ENCODE data around the gene NPIPA3.
"Not testable (repeated sequence)": the region's sequence is repeated elsewhere in the genome, so short reads cannot be mapped to it uniquely, and the experiment has no call there.

NPIPA3 gene

DNA sequence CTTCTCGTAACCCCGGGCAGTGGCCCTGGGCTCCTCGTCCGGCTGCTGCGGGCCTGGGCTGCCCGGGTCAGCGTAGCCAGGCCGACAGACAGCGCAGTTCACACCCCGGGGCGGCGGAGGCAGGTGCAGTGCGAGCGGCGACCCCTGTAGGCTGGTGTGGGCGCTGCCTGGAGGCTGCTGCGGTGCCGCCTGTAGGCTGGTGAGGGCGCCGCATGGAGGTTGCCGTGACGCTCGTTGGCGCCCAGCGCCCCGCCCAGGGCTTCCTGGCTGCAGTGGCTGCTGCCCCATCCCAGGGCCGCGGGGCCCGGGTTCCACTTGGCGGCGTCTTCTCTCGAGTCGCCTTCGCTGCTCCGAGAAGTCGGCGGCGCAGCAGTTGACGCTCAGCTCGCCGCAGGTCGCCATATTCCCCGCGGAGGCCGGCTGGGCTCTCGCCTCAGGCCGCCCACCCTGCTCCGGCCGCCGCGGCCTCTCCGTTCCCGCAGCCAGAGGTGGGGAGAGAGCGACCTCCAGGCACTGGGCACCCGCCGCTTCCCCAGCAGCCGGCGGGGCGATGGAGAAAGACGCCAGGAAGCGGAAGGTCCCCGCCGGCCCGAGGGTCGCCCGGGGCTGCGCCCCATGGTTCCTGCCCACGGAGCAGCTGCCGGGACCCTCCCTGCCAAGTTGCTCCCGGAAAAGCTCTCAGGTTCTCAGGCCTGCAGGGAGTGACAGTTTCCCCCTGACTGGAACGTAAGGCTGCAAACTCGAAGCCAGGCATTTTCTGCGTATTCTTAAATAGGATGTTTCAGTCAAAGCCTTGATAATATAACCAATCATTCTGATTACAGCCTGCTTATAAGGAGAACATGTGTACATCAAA lies at the start of gene NPIPA3:
Gene NPIPA3, plus strand, starts transcription at position 256 of the 856 bp plus-strand sequence. CDS start 5,533 bp downstream, outside the sequence.
- FAIRE-seq; DNase-seq (ENCODE audit: low spot score): not testable (repeated sequence)

GRCh38 chr16:14658063-14658462 lies 45.1 kb upstream of the NPIPA3 start:
- DNase-seq (ENCODE audit: low spot score) (no peak), FAIRE-seq (no peak)

- FAIRE-seq: no peak
- DNase-seq (ENCODE audit: low spot score): no peak
Observed at GRCh38 chr16:14667347-14668266, 35.6 kb upstream of the NPIPA3 start.

GRCh38 chr16:14668556-14669223 lies 34.5 kb upstream of the NPIPA3 start:
- DNase-seq (ENCODE audit: low spot score) (no peak), FAIRE-seq (no peak)

- FAIRE-seq: no peak
- DNase-seq (ENCODE audit: low spot score): no peak
Observed at GRCh38 chr16:14669776-14670175, 33.4 kb upstream of the NPIPA3 start.

DNA sequence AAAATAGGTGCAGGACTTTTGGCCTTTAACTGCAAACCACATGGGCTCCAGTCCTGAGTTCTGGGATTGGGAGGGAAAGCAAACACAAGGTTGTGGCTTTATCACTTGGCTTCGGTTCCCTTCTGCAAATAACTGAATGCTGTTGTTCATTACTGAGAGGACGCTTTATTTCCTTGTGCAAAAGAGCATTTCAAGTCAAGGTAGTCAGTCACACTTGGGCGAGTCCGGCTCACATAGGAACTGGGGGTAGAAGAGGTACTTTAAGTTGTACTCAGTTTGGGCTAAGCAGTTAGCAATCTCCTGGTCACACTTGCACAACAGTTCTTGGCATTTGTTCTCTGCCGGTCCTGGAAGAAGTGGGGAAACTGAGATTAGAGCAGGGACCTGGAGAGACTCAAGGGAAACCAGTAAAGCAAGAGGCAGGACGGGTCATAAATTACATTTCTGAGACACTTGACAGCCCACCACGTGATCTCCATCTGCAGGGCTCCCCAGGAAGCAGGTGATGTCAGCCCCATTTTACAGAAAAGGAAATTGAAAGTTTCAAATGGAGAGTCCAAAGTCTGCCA lies 30.7 kb upstream of the NPIPA3 start:
- DNase-seq (ENCODE audit: low spot score) (peak; percentile 38), FAIRE-seq (peak; percentile 58)

DNA sequence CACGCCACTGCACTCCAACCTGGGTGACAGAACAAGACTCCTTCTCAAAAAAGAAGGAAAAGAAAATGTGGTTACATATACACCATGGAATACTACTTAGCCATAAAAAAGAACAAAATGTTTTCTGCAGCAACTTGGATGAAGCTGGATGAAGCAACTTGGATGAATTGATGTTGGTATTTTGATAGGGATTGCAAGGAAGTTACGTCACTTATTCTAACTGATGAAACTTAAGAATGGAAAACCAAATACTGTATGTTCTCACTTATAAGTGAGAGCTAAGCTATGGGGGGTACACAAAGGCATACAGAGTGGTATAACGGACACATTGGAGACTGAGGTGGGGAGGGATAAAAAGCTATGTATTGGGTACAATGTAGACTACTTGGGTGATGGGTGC lies 26.6 kb upstream of the NPIPA3 start:
- no peak for FAIRE-seq

GRCh38 chr16:14677627-14678026 lies 25.6 kb upstream of the NPIPA3 start:
- DNase-seq (ENCODE audit: low spot score): no peak
- no peak for FAIRE-seq

More for the DNA sequence above, 26.6 kb upstream of the NPIPA3 start:
- no peak for DNase-seq (ENCODE audit: low spot score)

DNA sequence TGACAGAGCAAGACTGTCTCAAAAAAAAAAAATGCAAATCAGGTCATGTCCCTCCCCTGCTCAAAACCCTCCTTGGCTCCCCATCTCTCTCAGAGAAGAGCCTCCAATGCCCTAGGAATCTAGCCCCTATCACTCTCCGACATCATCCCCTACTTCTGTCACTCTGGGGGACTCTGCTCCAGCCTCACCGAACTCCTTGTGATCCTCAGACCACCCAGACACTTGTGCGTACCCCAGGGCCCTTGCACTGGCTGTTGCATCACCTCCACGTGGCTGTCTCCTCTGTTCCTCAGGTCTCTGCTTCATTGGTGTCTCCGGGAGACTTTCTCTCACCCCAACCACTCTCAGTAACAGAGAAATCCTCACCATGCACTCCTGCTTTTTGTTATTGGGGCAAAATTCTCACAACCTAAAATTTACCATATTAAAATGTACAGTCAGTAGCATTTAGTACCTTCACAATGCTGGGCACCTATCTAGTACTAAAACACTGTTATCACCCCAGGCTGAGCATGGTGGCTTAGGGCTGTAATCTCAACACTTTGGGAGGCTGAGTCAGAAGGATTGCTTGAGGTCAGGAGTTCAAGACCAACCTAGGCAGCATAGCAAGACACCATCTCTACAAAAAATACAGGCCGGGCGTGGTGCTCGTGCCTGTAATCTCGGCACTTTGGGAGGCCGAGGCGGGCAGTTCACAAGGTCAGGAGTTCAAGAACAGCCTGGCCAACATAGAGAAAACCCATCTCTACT lies 24.3 kb upstream of the NPIPA3 start:
- DNase-seq (ENCODE audit: low spot score): no peak
- no peak for FAIRE-seq

DNA sequence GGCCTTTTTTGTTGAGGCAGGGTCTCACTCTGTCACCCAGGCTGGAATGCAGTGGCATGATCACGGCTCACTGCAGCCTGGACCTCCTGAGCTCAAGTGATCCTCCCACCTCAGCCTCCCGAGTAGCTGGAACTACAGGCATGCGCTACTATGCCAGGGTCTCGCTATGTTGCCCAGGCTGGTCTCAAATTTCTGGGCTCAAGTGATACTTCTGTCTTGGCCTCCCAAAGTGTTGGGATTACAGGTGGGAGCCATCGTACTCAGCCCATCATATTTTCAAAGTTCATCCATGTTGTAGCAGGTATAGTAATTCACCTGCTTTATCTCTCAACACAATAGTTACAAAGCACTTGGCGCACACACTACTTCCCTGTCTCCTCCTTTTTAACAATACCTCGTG lies 22.8 kb upstream of the NPIPA3 start:
- not testable (repeated sequence) for DNase-seq (ENCODE audit: low spot score); FAIRE-seq

DNA sequence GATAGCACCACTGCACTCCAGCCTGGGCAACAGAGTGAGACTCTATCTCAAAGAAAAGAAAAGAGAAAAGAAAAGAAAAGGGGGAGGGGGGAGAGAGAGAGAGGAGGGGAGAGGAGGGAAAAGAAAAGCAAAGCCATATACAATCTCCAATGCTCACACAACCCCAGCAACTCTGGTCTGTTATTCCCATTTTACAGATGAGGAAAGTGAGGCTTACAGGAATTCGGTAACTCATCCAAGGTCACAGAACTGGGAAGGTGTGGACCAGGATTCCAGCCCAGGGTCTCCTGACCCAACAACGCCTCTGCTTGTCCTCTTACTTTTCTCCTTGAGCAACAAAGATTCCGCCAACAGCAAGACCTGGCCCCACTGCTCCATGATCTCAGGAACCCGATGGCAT lies 22.1 kb upstream of the NPIPA3 start:
- no peak for DNase-seq (ENCODE audit: low spot score)
- FAIRE-seq: no peak

- DNase-seq (ENCODE audit: low spot score): no peak
- no peak for FAIRE-seq
Observed at GRCh38 chr16:14682121-14682520, 21.1 kb upstream of the NPIPA3 start.

- not testable (repeated sequence) for DNase-seq (ENCODE audit: low spot score); FAIRE-seq
Observed at GRCh38 chr16:14685870-14686793, 17.1 kb upstream of the NPIPA3 start.

DNA sequence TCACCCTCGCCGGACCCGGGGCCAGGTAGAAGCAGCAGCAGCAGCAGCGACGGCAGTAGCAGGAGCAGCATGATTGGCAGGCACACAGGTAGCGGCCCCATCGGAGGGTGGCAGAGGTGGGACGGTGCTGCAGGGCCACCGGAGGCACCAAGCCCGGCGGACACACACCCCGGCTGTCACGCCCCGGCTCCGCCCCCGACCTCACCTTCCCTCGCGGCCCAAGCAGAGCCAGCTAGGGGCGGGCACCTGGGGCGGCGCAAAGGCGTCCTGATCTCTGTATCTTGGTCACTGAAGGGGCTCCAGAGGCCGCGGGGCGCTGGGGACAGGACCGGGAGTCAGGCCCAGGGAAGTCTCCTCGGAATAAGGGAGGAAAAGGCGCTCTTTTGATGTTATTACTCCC lies 9.1 kb upstream of the NPIPA3 start, which contains the start of gene PLA2G10:
Gene PLA2G10, minus strand, starts transcription at position 180 of the 400 bp plus-strand sequence. Its CDS starts 79 bp downstream, at position 101.
- FAIRE-seq: not testable (repeated sequence)

DNA sequence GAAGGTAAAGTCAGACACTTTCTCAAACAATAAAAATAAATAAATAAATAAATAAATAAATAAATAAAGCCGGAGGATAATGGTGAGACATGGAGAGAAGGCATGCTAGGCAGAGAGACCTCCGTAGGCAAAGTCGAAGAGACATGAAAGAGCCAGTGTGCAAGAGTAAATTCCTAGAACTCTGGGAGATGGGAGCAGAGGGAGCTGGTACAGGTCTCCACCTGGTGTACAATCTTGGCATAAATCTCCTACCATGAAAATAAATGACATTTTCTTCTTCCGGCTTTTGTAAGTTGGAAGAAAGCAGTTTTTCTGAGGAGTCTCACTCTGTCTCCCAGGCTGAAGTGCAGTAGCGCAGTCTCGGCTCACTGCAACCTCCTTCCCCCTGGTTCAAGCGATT lies 1.4 kb upstream of the NPIPA3 start:
- FAIRE-seq; DNase-seq (ENCODE audit: low spot score): not testable (repeated sequence)

More for the DNA sequence above, 9.1 kb upstream of the NPIPA3 start, which contains the start of gene PLA2G10:
- DNase-seq (ENCODE audit: low spot score): not testable (repeated sequence)

- not testable (repeated sequence) for FAIRE-seq; DNase-seq (ENCODE audit: low spot score)
Observed at GRCh38 chr16:14702672-14703071, 539 bp upstream of the NPIPA3 start.

DNA sequence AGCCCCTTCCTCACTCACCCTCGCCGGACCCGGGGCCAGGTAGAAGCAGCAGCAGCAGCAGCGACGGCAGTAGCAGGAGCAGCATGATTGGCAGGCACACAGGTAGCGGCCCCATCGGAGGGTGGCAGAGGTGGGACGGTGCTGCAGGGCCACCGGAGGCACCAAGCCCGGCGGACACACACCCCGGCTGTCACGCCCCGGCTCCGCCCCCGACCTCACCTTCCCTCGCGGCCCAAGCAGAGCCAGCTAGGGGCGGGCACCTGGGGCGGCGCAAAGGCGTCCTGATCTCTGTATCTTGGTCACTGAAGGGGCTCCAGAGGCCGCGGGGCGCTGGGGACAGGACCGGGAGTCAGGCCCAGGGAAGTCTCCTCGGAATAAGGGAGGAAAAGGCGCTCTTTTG lies 30.0 kb downstream of the NPIPA3 start:
- not testable (repeated sequence) for DNase-seq (ENCODE audit: low spot score); FAIRE-seq

DNA sequence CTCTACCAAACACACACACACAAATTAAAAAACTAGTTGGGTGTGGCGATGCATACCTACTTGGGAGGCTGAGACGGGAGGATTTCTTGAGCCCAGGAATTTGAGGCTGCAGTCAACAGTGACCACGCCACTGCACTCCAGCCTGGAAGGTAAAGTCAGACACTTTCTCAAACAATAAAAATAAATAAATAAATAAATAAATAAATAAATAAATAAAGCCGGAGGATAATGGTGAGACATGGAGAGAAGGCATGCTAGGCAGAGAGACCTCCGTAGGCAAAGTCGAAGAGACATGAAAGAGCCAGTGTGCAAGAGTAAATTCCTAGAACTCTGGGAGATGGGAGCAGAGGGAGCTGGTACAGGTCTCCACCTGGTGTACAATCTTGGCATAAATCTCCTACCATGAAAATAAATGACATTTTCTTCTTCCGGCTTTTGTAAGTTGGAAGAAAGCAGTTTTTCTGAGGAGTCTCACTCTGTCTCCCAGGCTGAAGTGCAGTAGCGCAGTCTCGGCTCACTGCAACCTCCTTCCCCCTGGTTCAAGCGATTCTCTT lies 37.7 kb downstream of the NPIPA3 start:
- DNase-seq (ENCODE audit: low spot score); FAIRE-seq: not testable (repeated sequence)

Measured in RCC 7860 (cell line).